ENCODE results near the gene ELOB. TPM values are rescaled to one million over a fixed set of nuclear protein-coding genes. Genes with fewer than 3 reads are reported as not detected.

The ELOB gene
- total and polyA plus RNA-seq, 2 donors (not counting 1 experiment from before 2014, with no cell fraction given), result 124 to 436 TPM

DNA sequence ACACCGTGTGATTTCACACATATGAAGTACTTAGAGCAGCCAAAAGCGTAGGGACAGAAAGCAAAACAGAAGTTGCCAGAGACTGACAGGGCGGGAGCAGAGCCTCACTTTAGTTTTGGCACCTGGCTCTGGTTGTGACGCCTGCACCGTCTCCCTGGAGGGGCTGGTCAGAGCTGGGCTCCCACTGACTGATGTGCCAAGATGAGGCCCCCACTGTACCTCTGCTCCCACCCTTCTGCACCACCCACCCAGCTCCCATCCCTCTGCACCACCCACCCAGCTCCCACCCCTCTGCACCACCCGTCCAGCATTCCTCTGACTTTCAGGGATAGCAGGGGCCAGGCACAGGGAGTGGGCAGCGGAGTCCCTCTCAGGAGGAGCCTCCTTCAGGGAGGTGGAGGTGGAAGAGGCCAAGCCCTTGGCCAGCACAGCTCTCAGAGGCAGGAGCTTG is 36.7 kb upstream of the ELOB start:
- Histone ChIP-seq H3K27ac (ENCODE audit: insufficient read depth, low read length) (no peak overlapping the region), H3K36me3 (ENCODE audit: control insufficient read depth, insufficient read depth, low read length) (no peaks in the 10 kb centered on the region), H3K4me3 (replicated peaks in 1 of 4; ENCODE audit: control extremely low read depth in 1 of 4, insufficient read depth in 1 of 4, low read depth in 3 of 4, low read length in 4 of 4) (no peak overlapping the region), H3K9me3 (ENCODE audit: control insufficient read depth, insufficient read depth, low read depth, low read length) (no peaks in the 10 kb centered on the region), H3K27me3 (ENCODE audit: control insufficient read depth, insufficient read depth, low read length) (peaks cover 5% of the 10 kb centered on the region), H4K20me1 (ENCODE audit: control insufficient read depth, extremely low read depth, insufficient read depth, low read length) (no peaks in the 10 kb centered on the region), H3K79me2 (ENCODE audit: control insufficient read depth, insufficient read depth, low read length) (no peaks in the 10 kb centered on the region), H2AFZ (ENCODE audit: low read length) (no peak overlapping the region), H3K4me1 (ENCODE audit: control insufficient read depth, extremely low read depth, insufficient read depth, low read length) (no peaks in the 10 kb centered on the region), H3K4me2 (ENCODE audit: extremely low read depth, insufficient read depth, low read length) (no peak overlapping the region), H3K9ac (ENCODE audit: insufficient read depth, low read length) (no peak overlapping the region)
- no peak for TF ChIP-seq EZH2 (IDR thresholded peaks at IDR 0.05; ENCODE audit: low read length, missing control alignments)
- TF ChIP-seq, protein P1, sequence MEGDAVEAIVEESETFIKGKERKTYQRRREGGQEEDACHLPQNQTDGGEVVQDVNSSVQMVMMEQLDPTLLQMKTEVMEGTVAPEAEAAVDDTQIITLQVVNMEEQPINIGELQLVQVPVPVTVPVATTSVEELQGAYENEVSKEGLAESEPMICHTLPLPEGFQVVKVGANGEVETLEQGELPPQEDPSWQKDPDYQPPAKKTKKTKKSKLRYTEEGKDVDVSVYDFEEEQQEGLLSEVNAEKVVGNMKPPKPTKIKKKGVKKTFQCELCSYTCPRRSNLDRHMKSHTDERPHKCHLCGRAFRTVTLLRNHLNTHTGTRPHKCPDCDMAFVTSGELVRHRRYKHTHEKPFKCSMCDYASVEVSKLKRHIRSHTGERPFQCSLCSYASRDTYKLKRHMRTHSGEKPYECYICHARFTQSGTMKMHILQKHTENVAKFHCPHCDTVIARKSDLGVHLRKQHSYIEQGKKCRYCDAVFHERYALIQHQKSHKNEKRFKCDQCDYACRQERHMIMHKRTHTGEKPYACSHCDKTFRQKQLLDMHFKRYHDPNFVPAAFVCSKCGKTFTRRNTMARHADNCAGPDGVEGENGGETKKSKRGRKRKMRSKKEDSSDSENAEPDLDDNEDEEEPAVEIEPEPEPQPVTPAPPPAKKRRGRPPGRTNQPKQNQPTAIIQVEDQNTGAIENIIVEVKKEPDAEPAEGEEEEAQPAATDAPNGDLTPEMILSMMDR (conservative IDR thresholded peaks at IDR 0.05 in 1 of 2, IDR thresholded peaks at IDR 0.05 in 1 of 2; ENCODE audit: low read depth in 1 of 2, low read length in 2 of 2), result no peak
- no peak for DNase-seq (ENCODE audit: low read depth in 2 of 2)

DNA sequence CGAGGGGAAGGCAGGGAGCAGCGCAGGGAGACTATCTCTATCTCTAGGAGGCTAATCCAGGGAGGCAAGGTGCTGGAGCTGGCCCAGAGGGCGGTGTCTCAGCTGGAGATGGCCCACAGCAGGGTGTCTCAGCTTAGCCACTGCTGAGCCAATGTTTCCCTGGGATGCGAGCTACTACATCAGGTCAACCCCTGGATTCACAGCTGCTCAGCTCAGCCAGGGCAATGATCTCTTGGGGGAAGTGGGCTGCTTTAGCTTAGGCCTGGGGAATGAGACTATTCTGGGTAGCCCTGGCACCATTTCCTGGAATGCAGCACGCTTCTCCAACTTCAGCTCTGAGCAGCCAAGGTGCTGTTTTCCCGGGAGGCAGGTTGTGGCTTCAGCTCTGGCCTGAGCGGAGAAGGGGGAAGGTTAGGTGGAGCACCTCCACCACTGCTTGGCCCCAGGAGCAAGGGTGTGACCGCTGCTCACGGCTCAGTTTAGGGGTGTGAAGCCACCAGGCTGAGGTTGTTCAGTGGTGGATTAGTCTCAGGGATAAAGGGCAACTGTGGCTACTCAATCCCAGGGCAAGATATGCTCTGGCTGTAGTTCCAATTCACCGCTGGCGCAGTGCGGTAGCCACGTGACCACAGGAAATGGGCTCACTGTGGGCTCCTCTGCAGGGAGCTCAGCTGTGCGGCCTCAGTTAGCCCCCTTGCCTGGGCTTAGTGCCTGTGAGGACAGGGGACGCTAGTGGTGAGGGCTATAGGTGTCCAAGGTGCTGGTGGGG is 34.8 kb upstream of the ELOB start:
- no peak for DNase-seq (ENCODE audit: low read depth in 2 of 2)
- Histone ChIP-seq H3K9me3 (ENCODE audit: control insufficient read depth, insufficient read depth, low read depth, low read length) (no peaks in the 10 kb centered on the region), H3K36me3 (ENCODE audit: control insufficient read depth, insufficient read depth, low read length) (no peaks in the 10 kb centered on the region), H3K4me2 (ENCODE audit: extremely low read depth, insufficient read depth, low read length) (no peak overlapping the region), H2AFZ (ENCODE audit: low read length) (no peak overlapping the region), H4K20me1 (ENCODE audit: control insufficient read depth, extremely low read depth, insufficient read depth, low read length) (no peaks in the 10 kb centered on the region), H3K27ac (ENCODE audit: insufficient read depth, low read length) (no peak overlapping the region), H3K4me3 (replicated peaks in 1 of 4; ENCODE audit: control extremely low read depth in 1 of 4, insufficient read depth in 1 of 4, low read depth in 3 of 4, low read length in 4 of 4) (no peak overlapping the region), H3K4me1 (ENCODE audit: control insufficient read depth, extremely low read depth, insufficient read depth, low read length) (no peaks in the 10 kb centered on the region), H3K9ac (ENCODE audit: insufficient read depth, low read length) (no peak overlapping the region), H3K27me3 (ENCODE audit: control insufficient read depth, insufficient read depth, low read length) (peaks cover 3% of the 10 kb centered on the region), H3K79me2 (ENCODE audit: control insufficient read depth, insufficient read depth, low read length) (no peaks in the 10 kb centered on the region)
- no peak for TF ChIP-seq EZH2 (IDR thresholded peaks at IDR 0.05; ENCODE audit: low read length, missing control alignments)
- TF ChIP-seq, protein P1 (conservative IDR thresholded peaks at IDR 0.05 in 1 of 2, IDR thresholded peaks at IDR 0.05 in 1 of 2; ENCODE audit: low read depth in 1 of 2, low read length in 2 of 2), result no peak

DNA sequence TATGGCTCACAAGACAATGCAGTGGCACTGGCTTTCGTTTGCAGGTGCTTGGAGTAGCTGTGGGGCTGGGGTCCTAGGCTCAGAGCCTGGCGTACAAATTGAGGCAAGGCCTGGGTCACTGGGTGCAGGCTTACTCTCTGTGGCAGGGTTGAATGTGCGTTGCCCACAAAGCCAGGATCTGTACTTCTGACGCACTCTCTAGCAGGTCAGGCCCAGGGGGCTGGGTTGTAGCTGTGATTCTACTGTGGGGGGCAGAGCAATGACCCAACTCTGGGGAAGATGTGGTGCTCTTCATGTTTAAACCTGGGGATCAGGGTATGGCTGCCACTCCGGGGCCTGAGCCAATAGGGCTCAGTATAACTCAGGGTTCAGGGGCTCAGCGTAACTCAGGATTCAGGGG is 33.6 kb upstream of the ELOB start:
- Histone ChIP-seq H3K4me1 (ENCODE audit: control insufficient read depth, extremely low read depth, insufficient read depth, low read length) (no peaks in the 10 kb centered on the region), H3K27ac (ENCODE audit: insufficient read depth, low read length) (no peak overlapping the region), H4K20me1 (ENCODE audit: control insufficient read depth, extremely low read depth, insufficient read depth, low read length) (no peaks in the 10 kb centered on the region), H3K36me3 (ENCODE audit: control insufficient read depth, insufficient read depth, low read length) (no peaks in the 10 kb centered on the region), H3K4me3 (replicated peaks in 1 of 4; ENCODE audit: control extremely low read depth in 1 of 4, insufficient read depth in 1 of 4, low read depth in 3 of 4, low read length in 4 of 4) (no peak overlapping the region), H3K27me3 (ENCODE audit: control insufficient read depth, insufficient read depth, low read length) (peaks cover 5% of the 10 kb centered on the region), H3K9ac (ENCODE audit: insufficient read depth, low read length) (no peak overlapping the region), H2AFZ (ENCODE audit: low read length) (no peak overlapping the region), H3K79me2 (ENCODE audit: control insufficient read depth, insufficient read depth, low read length) (no peaks in the 10 kb centered on the region), H3K9me3 (ENCODE audit: control insufficient read depth, insufficient read depth, low read depth, low read length) (no peaks in the 10 kb centered on the region), H3K4me2 (ENCODE audit: extremely low read depth, insufficient read depth, low read length) (no peak overlapping the region)
- TF ChIP-seq, protein P1 (conservative IDR thresholded peaks at IDR 0.05 in 1 of 2, IDR thresholded peaks at IDR 0.05 in 1 of 2; ENCODE audit: low read depth in 1 of 2, low read length in 2 of 2), result no peak
- no peak for TF ChIP-seq EZH2 (IDR thresholded peaks at IDR 0.05; ENCODE audit: low read length, missing control alignments)
- DNase-seq (ENCODE audit: low read depth in 2 of 2), result no peak

Measured in fibroblast of lung (primary cell).